NCI-H187 treated with DMSO at 0.1 percent for 48 hours (cell line): Measurements from ENCODE around the gene SORBS1.

Experiments used
- DNase-seq: peaks from one replicate; lab custom pipeline; 2025; lab: John Stamatoyannopoulos, UW

SORBS1 gene

DNA sequence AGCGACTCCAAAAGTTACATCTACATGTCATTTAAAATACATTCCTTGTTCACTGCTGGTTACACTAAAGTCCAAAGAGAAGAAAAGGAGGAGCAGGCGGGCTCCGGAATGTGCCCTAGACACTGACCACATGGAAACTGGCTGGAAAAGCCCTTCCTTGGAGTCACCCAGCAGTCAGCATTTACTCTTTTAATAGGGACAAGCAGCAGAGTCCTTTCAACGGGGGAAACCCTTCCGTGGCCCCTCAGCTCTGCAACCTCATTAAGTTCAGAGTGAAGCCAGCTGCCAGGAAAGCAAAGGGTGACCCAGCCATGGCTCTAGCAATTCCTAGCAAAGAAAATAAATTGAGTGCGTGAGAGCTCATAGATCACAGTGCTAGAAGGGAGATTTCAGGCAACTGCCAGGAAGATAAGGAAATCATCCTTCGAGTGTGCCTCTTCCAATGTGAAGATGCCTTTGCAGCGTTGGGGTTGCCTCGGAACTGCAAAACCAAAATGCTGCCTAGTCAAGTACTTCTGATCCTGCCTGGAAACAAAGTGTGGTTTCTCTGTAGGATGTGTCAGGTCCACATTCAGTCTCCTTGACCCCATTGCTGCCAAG, 101.6 kb downstream of the SORBS1 start:
- no peak for DNase-seq

GRCh38 chr10:95458871-95459270, 102.3 kb downstream of the SORBS1 start:
- no peak for DNase-seq

GRCh38 chr10:95458014-95458413, 103.2 kb downstream of the SORBS1 start:
- DNase-seq = no peak

DNA sequence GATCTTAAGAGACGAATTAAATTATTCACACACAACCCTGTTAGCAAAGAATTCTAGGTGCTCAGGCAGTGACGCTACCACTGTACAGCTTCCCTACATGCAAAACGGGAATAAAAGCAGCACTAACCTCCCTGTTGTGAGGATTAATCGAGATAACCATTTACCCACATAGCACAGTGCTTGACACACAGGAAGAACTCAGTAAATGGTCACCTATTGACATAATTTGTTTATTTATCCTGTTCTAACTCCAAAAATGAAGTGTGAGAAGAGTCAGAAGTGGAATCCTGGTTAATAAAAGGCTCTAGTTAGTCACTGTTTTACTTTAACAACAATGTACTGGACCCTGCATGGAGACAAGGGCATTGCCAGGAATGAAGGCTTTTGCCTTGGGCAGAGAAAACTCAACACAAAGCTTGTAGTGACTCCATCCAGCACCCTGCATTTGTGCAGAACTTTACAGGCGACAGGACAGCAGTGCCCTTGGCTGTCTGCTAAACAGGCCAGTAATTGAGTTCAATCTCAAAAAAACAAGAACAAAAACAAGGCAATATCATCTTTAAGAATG, 103.8 kb downstream of the SORBS1 start:
- DNase-seq = no peak

GRCh38 chr10:95456516-95456915, 104.7 kb downstream of the SORBS1 start:
- DNase-seq = no peak

- no peak for DNase-seq
Observed at GRCh38 chr10:95454940-95455339, 106.2 kb downstream of the SORBS1 start.

DNA sequence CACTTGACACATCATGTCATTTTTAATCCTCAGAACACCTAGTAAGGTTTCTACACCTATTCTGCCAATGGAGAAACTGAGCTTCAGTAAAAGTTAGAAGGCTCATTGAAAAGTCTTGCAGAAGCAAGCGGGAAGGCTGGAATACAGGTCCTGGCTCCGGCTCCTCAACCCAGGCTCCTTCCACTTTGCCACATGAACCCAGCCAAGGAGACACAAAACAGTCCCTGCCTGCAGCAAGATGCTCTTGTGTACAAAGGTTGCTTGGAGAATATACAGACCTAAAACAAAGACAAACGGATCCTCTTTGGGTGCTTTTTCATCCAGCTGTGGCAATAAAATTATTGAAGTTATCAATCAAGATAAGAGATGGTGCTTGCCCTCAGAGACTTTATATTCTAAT, 106.8 kb downstream of the SORBS1 start:
- no peak for DNase-seq

- DNase-seq = no peak
Observed at GRCh38 chr10:95451568-95452524, 109.3 kb downstream of the SORBS1 start.

- no peak for DNase-seq
Observed at GRCh38 chr10:95451150-95451549, 110.0 kb downstream of the SORBS1 start.

DNA sequence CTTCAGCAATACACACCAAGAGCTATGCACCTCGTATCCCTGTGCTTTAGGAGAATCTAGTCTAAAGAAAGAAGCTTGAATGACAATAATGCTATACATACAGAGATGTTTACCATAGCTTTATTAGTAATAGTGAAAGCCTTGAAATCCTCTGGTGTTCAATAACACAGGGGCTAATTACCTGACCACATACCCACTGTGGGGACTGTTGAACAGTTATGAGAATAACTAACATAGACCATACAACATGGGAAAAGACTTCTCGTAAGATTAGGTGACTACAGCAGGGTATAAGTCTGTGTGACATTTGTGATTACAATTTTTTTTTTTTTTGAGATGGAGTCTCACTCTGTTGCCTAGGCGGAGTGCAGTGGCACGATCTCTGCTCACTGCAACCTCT, 111.0 kb downstream of the SORBS1 start:
- no peak for DNase-seq

- DNase-seq = no peak
Observed at GRCh38 chr10:95447685-95448084, 113.5 kb downstream of the SORBS1 start.

DNA sequence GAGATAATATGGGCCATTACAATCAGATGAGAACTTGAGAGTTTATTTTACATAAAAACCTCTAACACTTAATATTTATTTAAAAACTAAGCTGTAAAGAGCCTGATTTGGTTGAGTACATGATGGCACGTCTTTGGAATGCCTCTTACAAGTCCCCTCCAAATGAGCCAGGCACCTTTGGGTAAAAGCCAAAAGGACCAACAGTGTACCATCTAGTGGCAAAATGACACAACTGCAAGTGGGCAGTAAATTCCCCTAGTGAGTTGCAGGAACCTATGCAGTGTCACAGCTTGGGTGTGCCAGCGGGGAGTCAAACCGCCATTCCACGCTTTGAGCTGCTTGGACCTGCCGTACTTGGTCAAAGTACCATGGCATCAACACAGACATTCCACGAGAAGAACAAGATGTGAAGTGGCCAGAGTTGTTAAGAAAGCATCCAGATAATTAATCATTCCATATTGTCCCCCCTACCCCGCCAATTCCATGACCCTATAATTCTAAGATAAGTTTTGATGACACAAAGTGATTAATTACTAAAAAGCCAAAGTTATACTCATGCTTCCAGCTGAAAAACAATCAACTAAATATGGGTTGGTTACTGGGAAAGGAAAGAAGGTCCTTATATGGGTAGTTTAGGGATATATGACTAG, 115.2 kb downstream of the SORBS1 start:
- DNase-seq = no peak

DNA sequence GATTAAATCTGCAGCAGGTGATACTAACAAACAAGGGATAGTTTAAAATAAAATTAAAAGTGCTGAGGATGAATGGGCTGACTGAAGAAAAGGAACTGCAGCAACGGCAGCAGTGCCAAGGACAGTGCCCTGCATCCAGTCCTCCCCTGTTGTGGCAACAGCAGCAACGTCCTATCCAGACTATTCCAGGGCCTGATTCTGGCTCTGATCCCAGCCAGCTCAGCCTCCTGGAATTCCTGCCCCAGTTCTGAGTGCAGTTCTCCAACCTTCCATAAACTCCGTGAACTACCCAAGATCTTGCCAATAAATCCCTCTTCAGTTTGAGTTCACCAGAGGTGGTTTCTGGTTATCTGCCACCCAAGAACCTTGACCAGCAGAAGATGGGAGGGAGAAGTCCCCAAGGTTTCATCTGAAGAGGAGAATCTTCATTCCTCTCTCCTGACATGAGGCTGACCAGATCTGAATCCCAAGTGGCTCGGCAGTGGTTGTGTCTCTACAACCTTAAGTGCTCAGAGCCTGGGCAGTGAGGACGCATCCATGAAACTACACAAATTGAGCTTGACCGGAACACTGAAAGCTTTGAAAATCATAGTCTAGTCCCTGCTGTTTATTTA, 115.8 kb downstream of the SORBS1 start:
- DNase-seq = no peak

DNA sequence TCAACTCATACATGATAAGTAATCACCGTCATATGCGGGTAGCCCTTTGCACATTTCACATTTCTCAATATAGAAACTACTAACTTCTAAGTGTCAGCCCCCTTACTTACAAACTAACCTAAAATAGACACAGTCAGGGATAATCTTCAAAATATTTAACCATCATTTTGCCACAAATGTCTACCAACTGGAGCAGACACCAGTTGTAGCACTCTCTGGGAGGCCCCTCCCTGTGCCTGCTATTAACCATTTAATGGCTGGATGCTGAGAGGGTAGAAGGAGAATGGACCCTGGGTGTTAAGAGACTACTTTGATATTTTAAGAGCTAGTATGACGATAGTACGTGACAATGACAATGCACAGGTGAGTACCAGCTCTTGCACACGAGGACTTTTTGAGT, 116.4 kb downstream of the SORBS1 start:
- no peak for DNase-seq

GRCh38 chr10:95443636-95444035, 117.5 kb downstream of the SORBS1 start:
- DNase-seq = no peak

- DNase-seq = no peak
Observed at GRCh38 chr10:95442341-95442740, 118.8 kb downstream of the SORBS1 start.

DNA sequence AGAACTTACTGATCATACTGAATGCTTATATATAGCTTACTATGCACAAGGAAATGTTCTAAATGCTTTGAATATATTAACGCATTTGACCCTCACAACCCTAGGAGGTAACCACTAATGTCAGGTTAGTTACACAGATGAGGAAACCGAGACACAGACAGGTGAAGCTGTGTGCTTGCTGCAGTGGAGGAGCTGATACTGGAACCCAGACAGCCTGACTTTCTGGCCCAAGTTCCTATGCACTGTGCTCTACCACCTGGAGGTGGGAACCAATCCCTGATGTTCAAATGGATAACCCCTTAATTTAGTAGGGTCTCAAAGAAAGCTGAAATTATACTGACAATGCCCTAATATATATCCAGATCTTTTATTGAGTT, 119.6 kb downstream of the SORBS1 start:
- no peak for DNase-seq

DNA sequence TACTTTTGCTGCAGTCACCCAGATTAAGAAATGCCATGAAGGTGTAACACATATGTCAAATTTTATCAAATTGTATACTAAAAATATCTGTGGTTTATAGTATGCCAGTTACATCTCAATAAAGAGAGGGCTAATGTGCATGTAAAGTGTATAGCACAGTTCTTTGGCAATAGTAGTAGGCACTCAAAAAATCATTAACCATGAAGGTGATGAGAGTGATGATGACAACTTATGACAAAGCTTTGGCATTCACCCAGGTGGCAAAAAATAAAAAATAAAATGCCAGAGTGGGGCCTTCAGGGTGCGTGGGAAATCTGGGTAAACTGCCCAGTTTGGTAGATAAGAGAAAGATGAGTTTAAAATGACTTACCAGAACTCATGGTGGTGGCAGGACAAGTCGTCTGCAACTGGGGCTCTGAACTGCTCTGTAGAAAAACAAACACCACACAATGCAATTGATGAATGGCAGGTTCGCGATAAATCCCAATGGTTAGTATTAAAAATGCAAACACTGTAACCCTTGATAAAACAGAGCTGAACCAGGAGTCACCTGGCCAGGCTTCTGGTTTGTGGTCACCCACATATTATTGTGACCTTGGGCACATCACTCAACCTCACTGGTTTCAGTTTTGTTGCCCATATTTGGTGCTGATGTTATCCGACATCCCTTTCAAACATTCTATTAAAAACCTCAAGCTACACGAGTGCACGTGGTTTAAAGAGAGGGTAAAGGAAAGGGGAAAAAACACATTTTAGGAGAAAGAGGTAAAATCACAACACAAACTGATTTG, 120.2 kb downstream of the SORBS1 start:
- no peak for DNase-seq

GRCh38 chr10:95440038-95440725, 121.0 kb downstream of the SORBS1 start:
- no peak for DNase-seq

- DNase-seq = no peak
Observed at GRCh38 chr10:95438781-95439180, 122.4 kb downstream of the SORBS1 start.

- DNase-seq = no peak
Observed at GRCh38 chr10:95437669-95438068, 123.5 kb downstream of the SORBS1 start.
